ENCODE data around the gene INAVA.

Gene INAVA

GRCh38 chr1:200912737-200913407 is 18.2 kb downstream of the INAVA start:
- TF ChIP-seq CTCF (IDR thresholded peaks at IDR 0.05; ENCODE audit: extremely low read depth, missing control alignments) = no peak
- no peak for DNase-seq (ENCODE audit: low spot score)

GRCh38 chr1:200916152-200916551 is 21.5 kb downstream of the INAVA start:
- DNase-seq (ENCODE audit: low spot score) = peak; percentile 20
- TF ChIP-seq CTCF (IDR thresholded peaks at IDR 0.05; ENCODE audit: extremely low read depth, missing control alignments) = peak; percentile 15

- peak; percentile 6 for DNase-seq (ENCODE audit: low spot score)
- TF ChIP-seq CTCF (IDR thresholded peaks at IDR 0.05; ENCODE audit: extremely low read depth, missing control alignments) = no peak
These were observed 22.0 kb downstream of the INAVA start for GRCh38 chr1:200916681-200917080.

- DNase-seq (ENCODE audit: low spot score) = peak; percentile 9
- no peak for TF ChIP-seq CTCF (IDR thresholded peaks at IDR 0.05; ENCODE audit: extremely low read depth, missing control alignments)
These were observed 22.7 kb downstream of the INAVA start for GRCh38 chr1:200917291-200917817.

- DNase-seq (ENCODE audit: low spot score) = no peak
- no peak for TF ChIP-seq CTCF (IDR thresholded peaks at IDR 0.05; ENCODE audit: extremely low read depth, missing control alignments)
These were observed 23.3 kb downstream of the INAVA start for GRCh38 chr1:200918006-200918405.

GRCh38 chr1:200919386-200919785 is 24.7 kb downstream of the INAVA start:
- no peak for DNase-seq (ENCODE audit: low spot score)
- TF ChIP-seq CTCF (IDR thresholded peaks at IDR 0.05; ENCODE audit: extremely low read depth, missing control alignments) = no peak

GRCh38 chr1:200921571-200922110 is 26.9 kb downstream of the INAVA start:
- no peak for DNase-seq (ENCODE audit: low spot score)
- no peak for TF ChIP-seq CTCF (IDR thresholded peaks at IDR 0.05; ENCODE audit: extremely low read depth, missing control alignments)
